ENCODE measurements around the gene ASNS. TPM values are rescaled to one million over a fixed set of nuclear protein-coding genes. Genes with fewer than 3 reads are reported as not detected.

ASNS gene
- total RNA-seq, 1 donor: 119 TPM

- Histone ChIP-seq H3K36me3 (ENCODE audit: insufficient read depth, low read length) (peaks cover 7% of the 10 kb centered on the region), H3K4me2 (ENCODE audit: insufficient read depth, low read length) (no peak overlapping the region), H3K4me1 (ENCODE audit: insufficient read depth, low read length) (no peaks in the 10 kb centered on the region), H3K27ac (ENCODE audit: low read depth, low read length) (no peak overlapping the region), H2AFZ (ENCODE audit: low read length) (no peak overlapping the region), H3K79me2 (ENCODE audit: insufficient read depth, low read length) (no peaks in the 10 kb centered on the region), H3K4me3 (ENCODE audit: insufficient read depth, low read length) (no peak overlapping the region), H3K9me3 (ENCODE audit: low read depth, low read length) (no peaks in the 10 kb centered on the region), H3K27me3 (ENCODE audit: insufficient read depth, low read length) (no peaks in the 10 kb centered on the region), H4K20me1 (ENCODE audit: insufficient read depth, low read length) (no peaks in the 10 kb centered on the region)
- DNase-seq (ENCODE audit: insufficient read length, low spot score, missing footprints): no peak
- TF ChIP-seq CTCF (IDR thresholded peaks at IDR 0.05; ENCODE audit: extremely low read depth, low read depth, low read length): no peak
Measured at GRCh38 chr7:97865104-97865503, 7.1 kb downstream of the ASNS start.

DNA sequence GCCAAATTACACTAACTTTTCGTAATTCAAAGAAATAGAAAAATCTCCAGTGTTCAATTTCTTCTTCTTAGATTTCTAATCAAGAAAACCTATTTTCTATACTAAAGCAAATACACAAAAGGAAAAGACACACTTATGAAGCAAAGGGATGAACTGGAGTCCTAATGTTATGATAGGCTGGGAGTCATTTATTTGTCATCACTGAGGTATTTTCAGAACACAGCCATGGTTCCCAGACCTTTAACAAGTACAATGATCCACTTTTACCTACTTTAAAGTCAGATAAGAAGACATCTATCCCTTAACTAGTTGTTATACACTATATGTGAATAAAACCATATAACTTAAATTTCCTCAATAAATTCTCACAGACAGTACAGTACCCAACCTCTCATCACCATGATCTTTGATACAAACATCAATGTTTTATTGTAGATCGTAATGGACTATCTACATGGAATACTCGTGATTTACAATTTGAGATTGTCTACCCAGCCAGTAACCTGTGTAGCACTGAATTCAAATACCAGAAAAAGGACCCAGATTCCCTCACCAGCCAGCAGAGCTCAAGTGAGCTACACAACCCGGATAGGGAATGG is 12.5 kb downstream of the ASNS start:
- Histone ChIP-seq H3K27ac (ENCODE audit: low read depth, low read length) (peak overlapping the region; percentile 10), H3K4me2 (ENCODE audit: insufficient read depth, low read length) (no peak overlapping the region), H3K36me3 (ENCODE audit: insufficient read depth, low read length) (no peaks in the 10 kb centered on the region), H3K4me3 (ENCODE audit: insufficient read depth, low read length) (no peak overlapping the region), H3K9me3 (ENCODE audit: low read depth, low read length) (no peaks in the 10 kb centered on the region), H4K20me1 (ENCODE audit: insufficient read depth, low read length) (no peaks in the 10 kb centered on the region), H2AFZ (ENCODE audit: low read length) (no peak overlapping the region), H3K79me2 (ENCODE audit: insufficient read depth, low read length) (no peaks in the 10 kb centered on the region), H3K27me3 (ENCODE audit: insufficient read depth, low read length) (no peaks in the 10 kb centered on the region), H3K4me1 (ENCODE audit: insufficient read depth, low read length) (no peaks in the 10 kb centered on the region)
- no peak for DNase-seq (ENCODE audit: insufficient read length, low spot score, missing footprints)
- TF ChIP-seq CTCF (IDR thresholded peaks at IDR 0.05; ENCODE audit: extremely low read depth, low read depth, low read length): no peak

- Histone ChIP-seq H3K4me3 (ENCODE audit: insufficient read depth, low read length) (no peak overlapping the region), H3K9me3 (ENCODE audit: low read depth, low read length) (no peaks in the 10 kb centered on the region), H3K27me3 (ENCODE audit: insufficient read depth, low read length) (no peaks in the 10 kb centered on the region), H3K79me2 (ENCODE audit: insufficient read depth, low read length) (no peaks in the 10 kb centered on the region), H3K36me3 (ENCODE audit: insufficient read depth, low read length) (peaks cover 7% of the 10 kb centered on the region), H3K4me1 (ENCODE audit: insufficient read depth, low read length) (no peaks in the 10 kb centered on the region), H3K27ac (ENCODE audit: low read depth, low read length) (no peak overlapping the region), H3K4me2 (ENCODE audit: insufficient read depth, low read length) (no peak overlapping the region), H2AFZ (ENCODE audit: low read length) (no peak overlapping the region), H4K20me1 (ENCODE audit: insufficient read depth, low read length) (no peaks in the 10 kb centered on the region)
- TF ChIP-seq CTCF (IDR thresholded peaks at IDR 0.05; ENCODE audit: extremely low read depth, low read depth, low read length): no peak
- DNase-seq (ENCODE audit: insufficient read length, low spot score, missing footprints): no peak
Measured at GRCh38 chr7:97858221-97858620, 14.0 kb downstream of the ASNS start.

DNA sequence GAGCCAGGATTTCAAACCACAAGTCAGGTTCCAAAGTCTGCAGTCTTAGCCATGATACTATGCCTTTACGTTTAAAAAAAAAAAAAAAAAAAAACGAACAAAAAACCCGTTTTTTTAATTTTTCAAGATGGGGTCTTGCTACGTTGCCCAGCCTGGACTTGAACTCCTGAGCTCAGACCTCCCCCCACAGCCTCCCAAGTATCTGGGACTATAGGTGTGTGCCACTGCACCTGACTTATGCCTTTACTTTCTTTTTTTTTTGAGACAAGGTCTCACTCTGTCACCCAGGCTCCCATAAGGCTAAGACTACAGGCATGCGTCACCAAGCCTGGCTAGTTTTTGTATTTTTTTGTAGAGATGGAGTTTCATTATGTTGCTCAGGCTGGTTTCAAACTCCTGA is 14.7 kb downstream of the ASNS start:
- no peak overlapping the region for H2AFZ ChIP-seq (ENCODE audit: low read length)
- no peak for DNase-seq (ENCODE audit: insufficient read length, low spot score, missing footprints)
- no peak overlapping the region for H3K4me3 ChIP-seq (ENCODE audit: insufficient read depth, low read length)
- H3K27ac ChIP-seq (ENCODE audit: low read depth, low read length): no peak overlapping the region
- H3K27me3 ChIP-seq (ENCODE audit: insufficient read depth, low read length): no peaks in the 10 kb centered on the region
- TF ChIP-seq CTCF (IDR thresholded peaks at IDR 0.05; ENCODE audit: extremely low read depth, low read depth, low read length): no peak
- H3K9me3 ChIP-seq (ENCODE audit: low read depth, low read length): no peaks in the 10 kb centered on the region
- H4K20me1 ChIP-seq (ENCODE audit: insufficient read depth, low read length): no peaks in the 10 kb centered on the region
- H3K36me3 ChIP-seq (ENCODE audit: insufficient read depth, low read length): peaks cover 7% of the 10 kb centered on the region
- H3K4me2 ChIP-seq (ENCODE audit: insufficient read depth, low read length): no peak overlapping the region
- H3K4me1 ChIP-seq (ENCODE audit: insufficient read depth, low read length): no peaks in the 10 kb centered on the region
- no peaks in the 10 kb centered on the region for H3K79me2 ChIP-seq (ENCODE audit: insufficient read depth, low read length)

Data from osteoblast (primary cell).